ENCODE measurements around the gene GOLGA8R. TPM values are rescaled to one million over a fixed set of nuclear protein-coding genes. Genes with fewer than 3 reads are reported as not detected.
"Not testable (repeated sequence)": the region's sequence is repeated elsewhere in the genome, so short reads cannot be mapped to it uniquely, and the experiment has no call there.

Gene GOLGA8R
- total and polyA plus RNA-seq, 7 donors, result 0.30 to 1.8 (median 0.88) TPM

DNA sequence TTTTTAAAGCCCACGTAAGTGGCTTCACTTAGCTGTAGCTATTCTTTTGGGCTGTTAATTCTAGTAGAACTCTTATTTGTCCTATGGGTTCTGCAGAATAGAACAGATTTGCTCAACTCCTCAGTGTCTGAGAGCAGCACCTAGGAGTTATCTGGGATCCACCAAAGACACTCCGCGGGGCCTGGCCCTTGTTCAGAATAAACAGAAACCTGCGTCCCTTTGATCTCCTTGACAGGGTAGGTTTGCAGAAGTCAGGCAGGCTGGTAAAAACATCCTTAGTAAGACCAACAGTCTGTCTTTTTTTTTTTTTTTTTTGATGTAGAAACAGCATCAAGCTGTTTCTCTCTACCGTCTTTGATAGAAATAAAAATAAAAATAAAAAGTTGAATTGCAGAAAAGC is 52.7 kb downstream of the GOLGA8R start:
- H3K9me3 ChIP-seq; ATAC-seq; DNase-seq; intact Hi-C loops (cut with DNase I); H3K27ac ChIP-seq; H3K27me3 ChIP-seq (ENCODE audit: insufficient read depth in 3 of 3, low read length in 2 of 3); H3K4me1 ChIP-seq; H3K4me3 ChIP-seq; H3K36me3 ChIP-seq (ENCODE audit: insufficient read depth in 1 of 2, low read depth in 1 of 2): not testable (repeated sequence)
- 86 to 100% (median 87%) methylated on average over 1 to 2 of the region's 5 CpGs for WGBS, 3 donors

DNA sequence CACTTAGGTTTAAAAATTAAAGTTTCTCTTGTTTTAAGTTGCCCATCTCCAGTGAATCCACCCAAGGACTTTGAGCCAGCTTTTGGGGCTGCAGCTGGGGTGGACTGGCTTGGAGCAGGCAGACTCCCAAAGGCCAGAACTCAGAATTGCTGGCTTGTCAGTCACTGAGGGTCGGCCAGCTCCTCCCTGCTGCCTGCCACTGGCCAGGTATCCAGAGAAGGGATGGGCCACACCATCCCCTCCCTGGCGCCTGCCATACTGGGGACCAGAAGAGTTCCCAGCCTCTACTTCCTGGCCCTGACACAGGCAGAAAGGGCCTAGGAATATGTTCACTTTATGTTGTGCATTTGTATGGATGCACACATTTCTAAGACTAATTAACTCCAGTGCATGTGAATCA is 53.1 kb downstream of the GOLGA8R start:
- DNase-seq; ATAC-seq; intact Hi-C loops (cut with DNase I); H3K27me3 ChIP-seq (ENCODE audit: insufficient read depth in 3 of 3, low read length in 2 of 3); H3K36me3 ChIP-seq (ENCODE audit: insufficient read depth in 1 of 2, low read depth in 1 of 2); H3K27ac ChIP-seq; H3K4me1 ChIP-seq; H3K4me3 ChIP-seq; H3K9me3 ChIP-seq: not testable (repeated sequence)
- WGBS, 3 donors, result no CpG with 5 or more reads among the region's 2 CpGs

DNA sequence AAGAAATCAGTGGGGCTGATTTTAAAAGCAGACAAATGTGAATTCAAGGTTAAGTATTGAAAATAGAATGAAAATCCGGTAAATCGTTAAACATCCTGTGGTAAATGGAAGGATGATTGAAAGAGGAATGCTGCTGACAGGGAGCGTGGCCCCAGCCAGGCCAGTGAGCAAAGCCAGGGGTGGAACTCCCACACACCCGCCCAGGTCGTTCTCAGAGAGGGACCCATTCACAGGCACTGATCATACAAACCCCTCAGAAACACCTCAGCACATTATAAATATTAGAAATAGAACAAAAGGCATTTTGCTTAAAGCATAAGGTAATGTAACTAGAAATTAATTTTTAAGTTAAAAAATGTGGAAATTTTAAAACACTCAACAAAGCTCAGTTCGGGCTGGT is 59.0 kb downstream of the GOLGA8R start:
- DNase-seq; H3K4me1 ChIP-seq; ATAC-seq; intact Hi-C loops (cut with DNase I); H3K36me3 ChIP-seq (ENCODE audit: insufficient read depth in 1 of 2, low read depth in 1 of 2); H3K9me3 ChIP-seq; H3K4me3 ChIP-seq; H3K27me3 ChIP-seq (ENCODE audit: insufficient read depth in 3 of 3, low read length in 2 of 3); H3K27ac ChIP-seq: not testable (repeated sequence)
- 59 to 66% (median 66%) methylated on average over 3 of the region's 6 CpGs for WGBS, 3 donors

Other genes with a start within 250 kb of the GOLGA8R start
- under 1 TPM in 2 of 4 donors, not detected in 2; 0.13 to 0.43 TPM for gene CHRFAM7A, start 20.7 kb downstream of the GOLGA8R start, total RNA-seq
- under 1 TPM; 0.22 to 0.32 (median 0.31) TPM for gene CHRFAM7A, start 20.7 kb downstream of the GOLGA8R start, polyA plus RNA-seq
- 1 to 10 TPM in 1 of 4 donors, not detected in 3; 1.5 TPM for gene GOLGA8Q, start 137.8 kb upstream of the GOLGA8R start, total RNA-seq
- gene GOLGA8Q, start 137.8 kb upstream of the GOLGA8R start, polyA plus RNA-seq, result under 1 TPM; 0.21 to 0.34 (median 0.23) TPM
- gene GOLGA8H, start 189.8 kb upstream of the GOLGA8R start, total RNA-seq, result under 1 TPM in 2 of 4 donors, not detected in 2; 0.37 to 0.73 TPM
- gene GOLGA8H, start 189.8 kb upstream of the GOLGA8R start, polyA plus RNA-seq, result under 1 TPM; 0.13 to 0.25 (median 0.17) TPM